Measurements from ENCODE around the gene ZNF784. TPM values are rescaled to one million over a fixed set of nuclear protein-coding genes. Genes with fewer than 3 reads are reported as not detected.

ZNF784 gene
- total and polyA plus RNA-seq, 2 of the 13 experiments (the other 11 are each of a cell fraction or from before 2014, with no cell fraction given), result 4.1 to 4.2 TPM

GRCh38 chr19:55636723-55637122, 12.4 kb upstream of the ZNF784 start (continued):
- TF ChIP-seq ZBTB40 (IDR thresholded peaks at IDR 0.05), result no peak
- no peak for TF ChIP-seq ZBTB40 (CRISPR knock-in tag; IDR thresholded peaks at IDR 0.05)
- no peak for TF ChIP-seq ZNF557 (CRISPR knock-in tag; IDR thresholded peaks at IDR 0.05)
- TF ChIP-seq ZNF256 (CRISPR knock-in tag; conservative IDR thresholded peaks at IDR 0.05), result no peak
- no peak for TF ChIP-seq MNT (IDR thresholded peaks at IDR 0.05)
- no peak for TF ChIP-seq ARID3A (IDR thresholded peaks at IDR 0.05; ENCODE audit: low read depth, low read length)
- TF ChIP-seq ZNF281 (CRISPR knock-in tag; IDR thresholded peaks at IDR 0.05; ENCODE audit: borderline replicate concordance), result no peak
- TF ChIP-seq IRF2 (CRISPR knock-in tag; IDR thresholded peaks at IDR 0.05), result no peak
- no peak for TF ChIP-seq ZNF652 (CRISPR knock-in tag; IDR thresholded peaks at IDR 0.05; ENCODE audit: borderline replicate concordance, low read depth)

All from HepG2 (cell line).